ENCODE results near the gene THYN1.

DNA sequence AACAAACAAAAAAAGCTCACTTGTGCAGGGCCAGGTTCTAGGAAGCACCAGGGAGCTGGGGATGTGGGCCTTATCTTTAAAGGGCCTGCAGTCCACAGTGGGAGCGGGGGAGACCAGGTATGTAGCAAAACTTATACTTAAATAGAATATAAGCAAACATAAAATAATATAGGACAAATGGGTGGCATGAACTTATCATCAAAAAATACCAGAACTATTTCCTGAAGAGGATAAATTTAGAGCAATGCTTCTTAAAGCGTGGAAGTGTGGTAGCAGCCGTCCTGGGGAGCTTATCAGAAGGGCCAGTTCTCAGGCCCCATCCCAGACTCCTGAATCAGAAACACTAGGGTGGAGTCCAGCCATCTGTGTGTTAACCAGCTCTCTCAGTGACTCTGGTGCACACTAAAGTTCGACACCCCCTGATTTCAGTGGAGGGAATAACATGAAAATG is 19.4 kb downstream of the THYN1 start:
- no peak for TF ChIP-seq POLR2A (IDR thresholded peaks at IDR 0.05; ENCODE audit: low read depth, low read length)
- no peak for TF ChIP-seq POLR2AphosphoS5 (IDR thresholded peaks at IDR 0.05; ENCODE audit: low read depth, low read length)
- TF ChIP-seq TAF1 (IDR thresholded peaks at IDR 0.05; ENCODE audit: borderline replicate concordance, low read depth, low read length): no peak
